HG03469 (cell line): ENCODE data around the gene CD9.
"Not testable (repeated sequence)": the region's sequence is repeated elsewhere in the genome, so short reads cannot be mapped to it uniquely, and the experiment has no call there.

Experiments
- ATAC-seq: cut with Tn5 transposase; IDR thresholded peaks from one replicate; pipeline ENCODE4 v1.9.1; 2021; ENCODE audit warnings: mild to moderate bottlenecking, moderate library complexity, moderate number of reproducible peaks; ENCODE audit not compliant: unreplicated experiment

Gene CD9

DNA sequence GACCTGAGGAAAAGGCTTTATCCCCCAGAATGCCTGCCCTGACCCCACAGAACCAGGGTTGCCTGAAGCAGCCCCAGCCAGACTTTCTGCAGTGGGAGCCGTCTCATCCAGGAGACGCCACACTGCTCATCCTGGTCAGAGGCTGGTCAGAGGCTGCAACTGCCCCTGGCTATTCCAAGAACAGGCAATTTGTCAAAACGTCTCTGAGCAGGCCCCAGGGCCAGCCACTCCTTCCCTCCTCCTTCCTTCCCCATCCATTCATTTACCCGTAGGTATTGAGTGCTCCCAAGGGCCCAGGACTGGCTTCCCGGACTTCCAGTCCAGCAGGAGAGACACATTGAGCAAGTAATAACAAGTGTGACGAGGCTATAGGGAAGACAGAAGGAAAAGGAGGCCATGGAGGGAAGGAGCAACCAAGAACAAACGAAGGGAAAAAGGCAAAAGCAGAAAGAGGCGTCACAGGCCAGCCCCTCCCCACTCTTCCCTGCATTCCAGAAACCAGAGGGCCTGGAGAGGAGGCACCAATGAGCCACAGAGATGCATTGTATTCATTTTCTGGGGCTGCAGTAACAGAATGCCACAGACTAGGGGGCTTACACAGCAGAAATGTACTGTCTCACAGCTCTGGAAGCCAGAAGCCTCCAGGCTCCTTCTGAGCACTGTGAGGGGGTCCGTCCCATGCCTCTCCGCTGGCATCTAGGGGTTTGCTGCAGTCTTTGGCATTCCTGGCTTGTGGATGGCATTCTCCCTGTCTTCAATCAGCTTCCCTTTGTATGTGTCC lies 21.0 kb upstream of the CD9 start:
- no peak for ATAC-seq

DNA sequence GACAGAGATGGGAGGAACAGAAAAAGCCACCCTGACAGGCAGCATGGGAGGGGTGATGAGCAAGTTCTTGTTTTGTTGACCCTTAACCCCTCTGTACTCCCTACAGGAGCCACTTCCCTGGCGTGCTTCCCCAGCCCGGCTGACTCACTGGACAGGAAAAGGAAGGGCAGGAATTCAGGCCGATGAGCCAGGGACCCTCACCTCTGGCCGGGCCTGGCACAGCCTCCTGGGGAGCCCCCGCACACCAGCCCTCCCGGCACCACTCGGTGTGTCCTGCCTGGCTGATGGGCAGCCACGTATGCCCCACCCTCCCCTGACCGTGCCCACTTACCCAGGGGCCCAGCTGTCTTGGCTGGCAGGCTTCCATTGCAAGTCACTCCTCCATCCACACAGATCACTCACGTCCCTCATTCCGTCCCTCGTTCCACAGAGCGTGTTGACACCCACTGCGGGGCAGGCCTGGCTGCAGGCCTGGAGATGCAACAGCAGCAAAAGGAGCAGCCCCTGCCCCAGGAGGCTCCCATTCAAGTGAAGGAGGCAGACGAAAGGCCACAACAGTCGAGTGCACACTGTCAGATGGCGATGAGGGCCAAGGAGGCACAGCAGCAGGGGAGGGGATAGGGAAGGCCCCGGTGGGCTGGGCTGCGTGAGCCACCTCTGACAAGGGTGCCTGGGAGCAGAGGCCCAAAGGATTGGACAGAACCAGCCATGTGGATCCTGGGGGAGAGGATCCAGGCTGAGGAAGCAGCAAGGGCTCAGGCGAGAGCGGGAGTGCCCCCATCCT lies 19.7 kb upstream of the CD9 start:
- no peak for ATAC-seq

GRCh38 chr12:6181166-6181565 lies 19.0 kb upstream of the CD9 start:
- ATAC-seq = no peak

- no peak for ATAC-seq
Measured at GRCh38 chr12:6181583-6182278, 18.5 kb upstream of the CD9 start.

DNA sequence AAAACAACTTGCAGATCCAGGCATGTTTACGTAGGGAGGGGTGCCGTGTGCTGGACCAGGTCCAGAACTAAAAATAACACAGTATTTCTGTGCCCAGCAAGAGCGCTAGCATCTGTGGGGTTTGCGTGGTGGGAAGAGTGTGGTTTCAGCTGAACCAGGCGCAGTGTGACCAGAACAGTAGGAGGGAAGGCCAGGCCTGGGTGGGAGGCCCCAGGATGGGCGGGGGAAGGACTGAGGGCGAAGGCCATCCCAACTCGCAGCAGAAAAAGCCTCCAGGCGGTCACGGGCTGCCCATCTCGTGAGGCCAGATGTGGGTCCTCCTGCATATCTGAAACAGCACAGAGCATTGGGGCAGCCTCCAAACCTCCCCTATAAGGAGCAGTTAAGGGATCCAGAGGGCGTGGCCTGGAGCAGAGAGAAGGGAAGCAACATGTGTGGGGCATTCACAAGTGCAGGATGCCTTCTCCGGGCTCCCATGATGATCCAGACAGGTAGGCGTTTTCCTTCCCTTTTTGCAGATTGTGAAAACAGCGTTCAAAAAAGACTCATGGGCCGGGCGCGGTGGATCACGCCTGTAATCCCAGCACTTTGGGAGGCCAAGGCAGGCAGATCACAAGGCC lies 17.8 kb upstream of the CD9 start:
- no peak for ATAC-seq

GRCh38 chr12:6183689-6184428 lies 16.3 kb upstream of the CD9 start:
- no peak for ATAC-seq

GRCh38 chr12:6185961-6186827 lies 14.0 kb upstream of the CD9 start:
- no peak for ATAC-seq

DNA sequence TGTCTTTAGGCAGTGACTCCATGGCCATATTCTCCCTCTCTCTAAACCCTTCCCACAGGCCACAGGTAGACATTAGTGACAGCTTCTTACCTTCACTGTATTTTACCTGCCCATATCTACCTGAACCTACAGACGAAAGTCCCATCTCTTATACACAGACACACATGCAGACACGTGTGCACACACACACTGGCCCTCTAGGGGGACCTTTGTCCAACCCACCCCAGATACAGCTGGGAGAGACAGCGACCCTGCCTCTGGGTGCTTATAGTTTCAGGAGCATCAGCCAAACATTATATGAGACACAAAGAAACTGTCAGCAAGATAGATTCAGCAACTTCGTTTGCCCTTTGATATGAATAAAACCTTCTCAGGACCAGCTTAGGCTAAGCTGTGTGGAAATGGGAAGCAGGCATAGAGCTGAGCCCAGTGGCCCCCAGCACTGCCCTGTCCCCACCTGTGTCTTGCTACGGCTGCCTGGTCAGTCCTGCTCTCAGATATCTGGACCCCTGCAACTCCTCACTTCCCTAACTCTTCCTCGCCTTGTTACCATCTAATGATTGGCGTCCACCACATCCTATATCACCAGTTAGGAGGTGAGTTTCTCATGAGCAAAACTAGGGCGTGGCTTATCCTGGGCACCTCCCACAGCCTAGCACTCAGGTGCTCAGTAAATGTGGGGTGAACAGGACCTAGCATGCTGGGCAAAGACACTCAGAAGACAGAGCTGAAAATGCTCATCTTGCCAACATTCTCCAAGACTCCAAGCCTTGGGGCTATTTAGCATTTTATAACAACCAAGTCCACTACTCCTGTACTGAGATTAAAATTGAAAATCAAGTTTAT lies 12.0 kb upstream of the CD9 start:
- ATAC-seq = no peak

GRCh38 chr12:6189028-6189427 lies 11.2 kb upstream of the CD9 start:
- ATAC-seq = no peak

DNA sequence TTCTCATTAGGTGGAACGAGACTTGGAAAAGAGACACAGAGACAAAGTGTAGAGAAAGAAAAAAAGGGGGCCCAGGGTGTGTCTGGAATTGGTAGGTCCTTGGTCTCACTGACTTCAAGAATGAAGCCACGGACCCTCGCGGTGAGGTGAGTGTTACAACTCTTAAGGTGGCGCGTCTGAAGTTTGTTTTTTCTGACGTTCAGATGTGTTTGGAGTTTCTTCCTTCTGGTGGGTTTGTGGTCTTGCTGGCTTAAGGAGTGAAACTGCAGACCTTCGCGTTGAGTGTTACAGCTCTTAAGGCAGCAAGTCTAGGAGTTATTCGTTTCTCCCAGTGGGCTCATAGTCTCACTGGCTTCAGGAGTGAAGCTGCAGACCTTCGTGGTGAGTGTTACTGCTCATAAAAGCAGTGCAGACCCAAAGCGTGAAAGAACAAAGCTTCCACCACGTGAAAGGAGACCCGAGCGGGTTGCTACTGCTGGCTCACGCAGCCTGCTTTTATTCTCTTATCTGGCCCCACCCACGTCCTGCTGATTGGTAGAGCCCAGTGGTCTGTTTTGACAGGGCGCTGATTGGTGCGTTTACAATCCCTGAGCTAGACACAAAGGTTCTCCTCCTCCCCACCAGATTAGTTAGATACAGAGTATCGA lies 10.1 kb upstream of the CD9 start:
- ATAC-seq = not testable (repeated sequence)

DNA sequence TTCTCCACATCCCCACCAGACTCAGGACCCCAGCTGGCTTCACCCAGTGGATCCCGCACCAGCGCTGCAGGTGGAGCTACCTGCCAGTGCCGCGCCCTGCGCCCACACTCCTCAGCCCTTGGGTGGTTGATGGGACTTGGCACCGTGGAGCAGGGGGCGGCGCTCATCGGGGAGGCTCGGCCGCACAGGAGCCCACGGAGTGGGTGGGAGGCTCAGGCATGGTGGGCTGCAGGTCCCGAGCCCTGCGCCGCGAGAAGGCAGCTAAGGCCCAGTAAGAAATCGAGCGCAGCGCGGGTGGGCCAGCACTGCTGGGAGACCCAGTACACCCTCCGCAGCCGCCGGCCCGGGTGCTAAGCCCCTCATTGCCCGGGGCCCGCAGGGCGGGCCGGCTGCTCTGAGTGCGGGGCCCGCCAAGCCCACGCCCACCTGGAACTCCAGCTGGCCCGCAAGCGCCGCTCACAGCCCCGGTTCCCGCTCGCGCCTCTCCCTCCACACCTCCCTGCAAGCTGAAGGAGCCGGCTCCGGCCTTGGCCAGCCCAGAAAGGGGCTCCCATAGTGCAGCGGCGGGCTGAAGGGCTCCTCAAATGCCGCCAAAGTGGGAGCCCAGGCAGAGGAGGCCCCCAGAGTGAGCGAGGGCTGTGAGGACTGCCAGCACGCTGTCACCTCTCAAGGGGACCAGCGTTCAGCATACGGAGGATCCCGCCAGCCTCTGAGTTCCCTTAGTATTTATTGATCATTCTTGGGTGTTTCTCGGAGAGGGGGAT lies 9.3 kb upstream of the CD9 start:
- not testable (repeated sequence) for ATAC-seq

- ATAC-seq = no peak
Measured at GRCh38 chr12:6192604-6193380, 7.4 kb upstream of the CD9 start.

GRCh38 chr12:6193853-6194815 lies 6.1 kb upstream of the CD9 start:
- ATAC-seq = no peak

- ATAC-seq = no peak
Measured at GRCh38 chr12:6195665-6196535, 4.3 kb upstream of the CD9 start.

- no peak for ATAC-seq
Measured at GRCh38 chr12:6198051-6198450, 2.1 kb upstream of the CD9 start.
